Neural cell (in vitro differentiated cells): ENCODE measurements around the gene CBR3. TPM values are rescaled to one million over a fixed set of nuclear protein-coding genes. Genes with fewer than 3 reads are reported as not detected.

Source experiments
- H2AFZ ChIP-seq: fragments of 200-600, 300-800 bp; sonication (generic), shearing (Covaris generic); 2 replicates; pipeline ENCODE4 v1.6.0; 2014; ENCODE audit warnings: low read depth, mild to moderate bottlenecking, antibody characterized with exemption, low read length, moderate library complexity
- H3F3A ChIP-seq: fragments of 200-600 bp; shearing (Covaris generic); 2 replicates; pipeline ENCODE4 v1.6.1; 2016; ENCODE audit warnings: mild to moderate bottlenecking, moderate library complexity, mixed read lengths, antibody characterized with exemption, low read length; ENCODE audit not compliant: insufficient read depth, poor library complexity, severe bottlenecking
- H3K27ac ChIP-seq: fragments of 200-600, 300-800 bp; sonication (generic), shearing (Covaris generic); 2 replicates; pipeline ENCODE4 v1.5.1; 2014; ENCODE audit warnings: mild to moderate bottlenecking, low read length, moderate library complexity
- H3K27me3 ChIP-seq: fragments of 300-800, 200-600 bp; sonication (generic), shearing (Covaris generic); 2 replicates; pipeline ENCODE4 v1.6.0; 2014; ENCODE audit warnings: mild to moderate bottlenecking, low read depth, low read length, moderate library complexity; ENCODE audit not compliant: insufficient read depth
- H3K36me3 ChIP-seq: fragments of 300-800, 200-600 bp; sonication (generic), shearing (Covaris generic); 2 replicates; pipeline ENCODE4 v1.5.1; 2014; ENCODE audit warnings: mild to moderate bottlenecking, antibody characterized with exemption, low read length, moderate library complexity; ENCODE audit not compliant: insufficient read depth
- H3K4me2 ChIP-seq: fragments of 300-800, 200-600 bp; sonication (generic), shearing (Covaris generic); 2 replicates; pipeline ENCODE4 v1.6.0; 2014; ENCODE audit warnings: mild to moderate bottlenecking, low read length
- H3K4me3 ChIP-seq: fragments of 300-800, 200-600 bp; sonication (generic), shearing (Covaris generic); 2 replicates; pipeline ENCODE4 v1.5.1; 2014; ENCODE audit warnings: mild to moderate bottlenecking, low read length, moderate library complexity
- H3K79me2 ChIP-seq: fragments of 200-600 bp; shearing (Covaris generic); replicated peaks from 2 replicates; pipeline ENCODE4 v1.6.0; 2014; ENCODE audit warnings: mild to moderate bottlenecking, low read length, moderate library complexity; ENCODE audit not compliant: insufficient read depth
- H3K9ac ChIP-seq: fragments of 300-800, 200-600 bp; sonication (generic), shearing (Covaris generic); 2 replicates; pipeline ENCODE4 v1.6.1; 2016; ENCODE audit warnings: mild to moderate bottlenecking, low read length, mixed read lengths
- H3K9me2 ChIP-seq: fragments of 200-600 bp; shearing (Covaris generic); 2 replicates; pipeline ENCODE4 v1.6.1; 2016; ENCODE audit warnings: mild to moderate bottlenecking, low read length, mixed read lengths; ENCODE audit not compliant: insufficient read depth
- H3K9me3 ChIP-seq: fragments of 200-600, 300-800 bp; sonication (generic), shearing (Covaris generic); 2 replicates; pipeline ENCODE4 v1.6.1; 2016; ENCODE audit warnings: mild to moderate bottlenecking, mixed run types, low read length, moderate library complexity, mixed read lengths
- H4K20me1 ChIP-seq: fragments of 200-600 bp; shearing (Covaris generic); 2 replicates; pipeline ENCODE4 v1.6.1; 2016; ENCODE audit warnings: mild to moderate bottlenecking, mixed run types; ENCODE audit not compliant: insufficient read depth
- EP300 ChIP-seq: fragments of 450-650 bp; conservative IDR thresholded peaks from 2 replicates; pipeline ENCODE4 v1.6.1; 2014; ENCODE audit warnings: antibody characterized with exemption, mild to moderate bottlenecking, moderate library complexity; ENCODE audit not compliant: poor library complexity, severe bottlenecking
- EZH2 ChIP-seq: fragments of 200-600, 300-800 bp; shearing (Covaris generic), sonication (generic); IDR thresholded peaks from 2 replicates; pipeline ENCODE4 v1.6.1; 2014; ENCODE audit warnings: antibody characterized with exemption, low read length, borderline replicate concordance, mild to moderate bottlenecking; ENCODE audit not compliant: insufficient read depth, poor library complexity, severe bottlenecking
- MXI1 ChIP-seq: fragments of 450-650 bp; conservative IDR thresholded peaks from 2 replicates; pipeline ENCODE4 v1.6.1; 2014; ENCODE audit warnings: antibody characterized with exemption, mild to moderate bottlenecking; ENCODE audit not compliant: poor library complexity, severe bottlenecking
- POLR2AphosphoS5 ChIP-seq: IDR thresholded peaks from 2 replicates; pipeline ENCODE4 v1.6.1; 2012
- RAD21 ChIP-seq: fragments of 450-650 bp; conservative IDR thresholded peaks from 2 replicates; pipeline ENCODE4 v1.6.1; 2014; ENCODE audit warnings: antibody characterized with exemption, mild to moderate bottlenecking, moderate library complexity
- SMC3 ChIP-seq: fragments of 450-650 bp; conservative IDR thresholded peaks from 2 replicates; pipeline ENCODE4 v1.6.1; 2014; ENCODE audit warnings: antibody characterized with exemption, mild to moderate bottlenecking, moderate library complexity; ENCODE audit not compliant: poor library complexity
- TAF1 ChIP-seq: IDR thresholded peaks from 2 replicates; pipeline ENCODE4 v1.6.1; 2012; ENCODE audit warnings: low read depth
- polyA plus RNA-seq: library from polyadenylated mRNA; depleted of rRNA; stranded (reverse); fragments of >200 nt; gene quantifications from 2 replicates; pipeline ENCODE4 v1.2.3, GENCODE V29; 2014
- TF ChIP-seq, protein P1 (sequence below): fragments of 450-650 bp; IDR thresholded peaks from 2 replicates; pipeline ENCODE4 v1.5.1; 2014; ENCODE audit warnings: antibody characterized with exemption, mild to moderate bottlenecking, moderate library complexity; ENCODE audit not compliant: poor library complexity, severe bottlenecking
- TF ChIP-seq, protein P2 (sequence below): IDR thresholded peaks from 2 replicates; pipeline ENCODE4 v1.6.1; 2012; ENCODE audit warnings: borderline replicate concordance

The CBR3 gene
- polyA plus RNA-seq, 1 donor from 2014 or later: not detected

DNA sequence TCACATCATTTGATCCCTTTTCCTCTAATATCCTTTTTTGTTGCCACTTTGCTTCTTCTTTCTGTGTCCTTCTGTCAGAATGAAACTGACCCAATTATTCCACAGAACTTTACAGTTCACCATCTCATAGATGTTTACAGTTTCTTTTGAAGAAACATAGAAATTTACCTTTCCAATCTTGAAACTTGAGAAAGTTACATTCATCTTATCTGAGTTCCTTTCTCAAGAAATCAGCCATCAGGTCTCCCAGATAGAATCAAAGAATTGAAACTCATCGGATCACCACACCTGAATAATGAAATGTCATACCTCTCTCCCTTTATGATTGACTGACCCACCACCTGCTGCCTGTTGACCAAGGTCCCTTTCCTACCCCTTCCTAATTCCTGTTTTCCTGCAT, 41.4 kb upstream of the CBR3 start:
- H3K36me3 ChIP-seq: no peaks in the 10 kb centered on the region
- no peak overlapping the region for H2AFZ ChIP-seq
- no peaks in the 10 kb centered on the region for H3F3A ChIP-seq
- no peaks in the 10 kb centered on the region for H3K27me3 ChIP-seq
- no peak overlapping the region for H3K4me2 ChIP-seq
- TF ChIP-seq RAD21 (no peak), EZH2 (no peak), MXI1 (no peak), POLR2AphosphoS5 (no peak), EP300 (no peak), SMC3 (no peak)
- TF ChIP-seq, protein P1, sequence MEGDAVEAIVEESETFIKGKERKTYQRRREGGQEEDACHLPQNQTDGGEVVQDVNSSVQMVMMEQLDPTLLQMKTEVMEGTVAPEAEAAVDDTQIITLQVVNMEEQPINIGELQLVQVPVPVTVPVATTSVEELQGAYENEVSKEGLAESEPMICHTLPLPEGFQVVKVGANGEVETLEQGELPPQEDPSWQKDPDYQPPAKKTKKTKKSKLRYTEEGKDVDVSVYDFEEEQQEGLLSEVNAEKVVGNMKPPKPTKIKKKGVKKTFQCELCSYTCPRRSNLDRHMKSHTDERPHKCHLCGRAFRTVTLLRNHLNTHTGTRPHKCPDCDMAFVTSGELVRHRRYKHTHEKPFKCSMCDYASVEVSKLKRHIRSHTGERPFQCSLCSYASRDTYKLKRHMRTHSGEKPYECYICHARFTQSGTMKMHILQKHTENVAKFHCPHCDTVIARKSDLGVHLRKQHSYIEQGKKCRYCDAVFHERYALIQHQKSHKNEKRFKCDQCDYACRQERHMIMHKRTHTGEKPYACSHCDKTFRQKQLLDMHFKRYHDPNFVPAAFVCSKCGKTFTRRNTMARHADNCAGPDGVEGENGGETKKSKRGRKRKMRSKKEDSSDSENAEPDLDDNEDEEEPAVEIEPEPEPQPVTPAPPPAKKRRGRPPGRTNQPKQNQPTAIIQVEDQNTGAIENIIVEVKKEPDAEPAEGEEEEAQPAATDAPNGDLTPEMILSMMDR: no peak
- TF ChIP-seq, protein P2, sequence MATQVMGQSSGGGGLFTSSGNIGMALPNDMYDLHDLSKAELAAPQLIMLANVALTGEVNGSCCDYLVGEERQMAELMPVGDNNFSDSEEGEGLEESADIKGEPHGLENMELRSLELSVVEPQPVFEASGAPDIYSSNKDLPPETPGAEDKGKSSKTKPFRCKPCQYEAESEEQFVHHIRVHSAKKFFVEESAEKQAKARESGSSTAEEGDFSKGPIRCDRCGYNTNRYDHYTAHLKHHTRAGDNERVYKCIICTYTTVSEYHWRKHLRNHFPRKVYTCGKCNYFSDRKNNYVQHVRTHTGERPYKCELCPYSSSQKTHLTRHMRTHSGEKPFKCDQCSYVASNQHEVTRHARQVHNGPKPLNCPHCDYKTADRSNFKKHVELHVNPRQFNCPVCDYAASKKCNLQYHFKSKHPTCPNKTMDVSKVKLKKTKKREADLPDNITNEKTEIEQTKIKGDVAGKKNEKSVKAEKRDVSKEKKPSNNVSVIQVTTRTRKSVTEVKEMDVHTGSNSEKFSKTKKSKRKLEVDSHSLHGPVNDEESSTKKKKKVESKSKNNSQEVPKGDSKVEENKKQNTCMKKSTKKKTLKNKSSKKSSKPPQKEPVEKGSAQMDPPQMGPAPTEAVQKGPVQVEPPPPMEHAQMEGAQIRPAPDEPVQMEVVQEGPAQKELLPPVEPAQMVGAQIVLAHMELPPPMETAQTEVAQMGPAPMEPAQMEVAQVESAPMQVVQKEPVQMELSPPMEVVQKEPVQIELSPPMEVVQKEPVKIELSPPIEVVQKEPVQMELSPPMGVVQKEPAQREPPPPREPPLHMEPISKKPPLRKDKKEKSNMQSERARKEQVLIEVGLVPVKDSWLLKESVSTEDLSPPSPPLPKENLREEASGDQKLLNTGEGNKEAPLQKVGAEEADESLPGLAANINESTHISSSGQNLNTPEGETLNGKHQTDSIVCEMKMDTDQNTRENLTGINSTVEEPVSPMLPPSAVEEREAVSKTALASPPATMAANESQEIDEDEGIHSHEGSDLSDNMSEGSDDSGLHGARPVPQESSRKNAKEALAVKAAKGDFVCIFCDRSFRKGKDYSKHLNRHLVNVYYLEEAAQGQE: no peak
- H3K9ac ChIP-seq: no peak overlapping the region
- H3K9me2 ChIP-seq: no peaks in the 10 kb centered on the region
- no peak overlapping the region for H3K4me3 ChIP-seq
- H4K20me1 ChIP-seq: no peaks in the 10 kb centered on the region
- H3K79me2 ChIP-seq: no peaks in the 10 kb centered on the region
- H3K9me3 ChIP-seq: no peaks in the 10 kb centered on the region
- no peak overlapping the region for H3K27ac ChIP-seq

DNA sequence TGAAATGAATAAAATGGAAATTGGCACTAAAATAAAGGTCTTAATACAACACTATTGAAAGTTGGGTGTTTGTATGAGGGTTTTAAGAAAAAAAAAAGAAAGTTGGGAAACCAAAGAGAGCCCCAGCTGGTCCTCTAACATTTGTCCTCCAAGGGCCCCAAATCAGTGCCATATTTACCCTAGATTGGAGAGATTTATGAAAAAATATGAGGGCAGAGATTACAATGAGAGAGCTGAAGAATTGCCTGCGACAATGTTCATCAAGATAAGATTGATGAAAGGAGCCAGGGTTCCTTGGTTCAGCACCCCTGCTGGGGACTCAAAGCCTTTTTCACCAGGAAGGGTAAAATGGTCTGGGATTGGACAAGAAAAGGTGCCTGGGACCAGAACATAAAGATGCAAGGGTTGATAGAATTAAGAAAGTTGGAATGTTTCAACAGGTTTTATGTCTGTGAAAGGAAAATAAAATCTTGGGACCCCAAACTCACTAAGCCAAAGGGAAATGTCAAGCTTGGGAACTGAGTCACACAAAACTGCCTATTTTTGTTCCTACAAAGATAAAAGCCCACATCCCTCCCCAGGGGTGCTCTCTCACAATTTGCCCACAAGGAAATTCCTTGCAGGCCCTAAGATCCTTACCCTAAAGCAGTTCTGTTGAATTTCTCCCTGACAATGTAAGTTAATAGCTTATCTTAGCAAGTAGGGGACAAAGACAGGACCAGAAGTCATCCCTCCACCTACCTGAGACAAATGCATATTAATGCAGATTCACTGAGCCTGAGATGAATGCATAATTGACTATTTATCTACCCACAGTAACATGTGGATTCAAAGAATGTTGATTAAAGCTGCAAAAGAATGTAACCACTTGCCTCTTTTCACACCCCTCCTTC, 38.2 kb upstream of the CBR3 start:
- H3K9me3 ChIP-seq: no peaks in the 10 kb centered on the region
- no peaks in the 10 kb centered on the region for H4K20me1 ChIP-seq
- no peak overlapping the region for H3K4me3 ChIP-seq
- H3K9ac ChIP-seq: no peak overlapping the region
- H3F3A ChIP-seq: no peaks in the 10 kb centered on the region
- H2AFZ ChIP-seq: no peak overlapping the region
- no peak for TF ChIP-seq RAD21
- TF ChIP-seq, protein P1: no peak
- TF ChIP-seq MXI1: no peak
- TF ChIP-seq, protein P2: no peak
- no peak for TF ChIP-seq EZH2
- no peak for TF ChIP-seq EP300
- TF ChIP-seq TAF1: no peak
- no peak for TF ChIP-seq POLR2AphosphoS5
- no peak for TF ChIP-seq SMC3
- H3K79me2 ChIP-seq: no peaks in the 10 kb centered on the region
- H3K9me2 ChIP-seq: no peaks in the 10 kb centered on the region
- H3K27me3 ChIP-seq: no peaks in the 10 kb centered on the region
- no peak overlapping the region for H3K4me2 ChIP-seq
- no peaks in the 10 kb centered on the region for H3K36me3 ChIP-seq
- H3K27ac ChIP-seq: no peak overlapping the region
